Ishikawa (cell line): ENCODE data around the gene KCNQ5.

ENCODE experiments used
- CEBPB ChIP-seq: IDR thresholded peaks from 2 replicates; pipeline ENCODE4 v1.6.1; 2012
- CREB1 ChIP-seq: IDR thresholded peaks from 2 replicates; pipeline ENCODE4 v1.6.1; 2012; ENCODE audit warnings: low read depth
- EGR1 ChIP-seq: IDR thresholded peaks from 2 replicates; pipeline ENCODE4 v1.6.1; 2012
- EP300 ChIP-seq: IDR thresholded peaks from 2 replicates; pipeline ENCODE4 v1.6.1; 2012; ENCODE audit warnings: borderline replicate concordance
- FOXM1 ChIP-seq: IDR thresholded peaks from 2 replicates; pipeline ENCODE4 v1.6.1; 2012; ENCODE audit warnings: low read depth, borderline replicate concordance
- MAX ChIP-seq: IDR thresholded peaks from 2 replicates; pipeline ENCODE4 v1.6.1; 2012
- NFIC ChIP-seq: IDR thresholded peaks from 2 replicates; pipeline ENCODE4 v1.6.1; 2012
- REST ChIP-seq: IDR thresholded peaks from 2 replicates; pipeline ENCODE4 v1.6.1; 2012; ENCODE audit warnings: low read depth, mild to moderate bottlenecking
- TAF1 ChIP-seq: IDR thresholded peaks from 2 replicates; pipeline ENCODE4 v1.6.1; 2012; ENCODE audit warnings: low read depth, mild to moderate bottlenecking
- TCF12 ChIP-seq: IDR thresholded peaks from 2 replicates; pipeline ENCODE4 v1.6.1; 2012; ENCODE audit warnings: low read depth
- YY1 ChIP-seq: IDR thresholded peaks from 2 replicates; pipeline ENCODE4 v1.6.1; 2012; ENCODE audit warnings: low read depth
- ZBTB7A ChIP-seq: IDR thresholded peaks from 2 replicates; pipeline ENCODE4 v1.6.1; 2012; ENCODE audit warnings: low read depth

DNA sequence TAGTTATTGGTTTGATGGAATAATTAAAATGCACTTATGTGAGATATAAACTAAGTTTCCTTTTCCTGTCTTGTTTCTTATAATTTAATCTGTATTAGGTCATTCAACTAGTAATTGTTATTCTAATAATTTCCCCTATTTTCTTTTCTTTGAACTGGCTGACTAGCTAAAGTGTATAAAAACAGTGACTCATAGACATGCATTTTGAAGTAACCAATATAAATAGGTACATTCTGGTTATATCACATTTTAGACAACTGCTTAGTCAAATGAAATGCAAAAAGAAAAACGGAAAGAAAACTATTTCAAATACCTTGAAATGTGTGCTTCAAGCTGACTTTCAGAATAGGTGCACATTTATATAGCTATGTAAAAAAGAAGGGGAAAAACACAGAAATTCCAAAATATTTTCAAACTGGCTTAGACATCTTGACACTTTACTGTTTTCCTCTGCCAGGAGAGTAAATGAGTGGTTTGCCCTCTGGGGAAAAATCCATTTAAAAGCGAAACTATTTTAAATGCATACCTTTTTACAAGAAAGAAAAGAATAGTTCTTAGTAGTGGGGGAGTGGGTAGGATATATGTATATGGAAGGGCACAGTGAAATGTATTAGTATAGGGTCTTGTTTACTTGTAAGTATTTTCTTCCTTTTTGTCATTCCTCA lies 28.3 kb downstream of the KCNQ5 start:
- TF ChIP-seq CREB1 (no peak), ZBTB7A (no peak), MAX (no peak), TAF1 (no peak), EP300 (no peak), CEBPB (no peak), NFIC (no peak), YY1 (no peak), FOXM1 (no peak), REST (no peak), TCF12 (no peak), EGR1 (no peak)
